ENCODE measurements around the gene UBE2D3. TPM values are rescaled to one million over a fixed set of nuclear protein-coding genes. Genes with fewer than 3 reads are reported as not detected.

The UBE2D3 gene
- total and polyA plus RNA-seq, 2 donors from 2014 or later: 173 to 262 TPM

- H3K36me3 ChIP-seq (ENCODE audit: control insufficient read depth in 2 of 3, insufficient read depth in 3 of 3, low read length in 3 of 3): no peaks in the 10 kb centered on the region
- DNase-seq: no peak
- peaks cover 0 to 40% (median 9%) of the 10 kb centered on the region in 3 donors for H3K4me1 ChIP-seq (ENCODE audit: control insufficient read depth in 2 of 3, insufficient read depth in 2 of 3, low read depth in 1 of 3, low read length in 3 of 3)
- H3K27me3 ChIP-seq (ENCODE audit: control insufficient read depth, insufficient read depth, low read length): no peaks in the 10 kb centered on the region
- no peaks in the 10 kb centered on the region for H3K9me3 ChIP-seq (ENCODE audit: control insufficient read depth in 2 of 3, insufficient read depth in 1 of 3, low read length in 3 of 3)
- no peak for FAIRE-seq
- H3K4me3 ChIP-seq (ENCODE audit: low read length in 3 of 3): no peak overlapping the region
- intact Hi-C loops (cut with DNase I): no loop called here
- no peak overlapping the region for H3K9ac ChIP-seq (ENCODE audit: low read length in 3 of 3)
- H3K27ac ChIP-seq (ENCODE audit: low read depth in 2 of 2, low read length in 2 of 2): no peak overlapping the region
- no peak for TF ChIP-seq CTCF (IDR thresholded peaks at IDR 0.05; ENCODE audit: borderline replicate concordance, extremely low read depth, insufficient read depth)
Observed at GRCh38 chr4:102809691-102810090, 17.7 kb downstream of the UBE2D3 start.

- Histone ChIP-seq H3K36me3 (ENCODE audit: control insufficient read depth in 2 of 3, insufficient read depth in 3 of 3, low read length in 3 of 3) (no peaks in the 10 kb centered on the region), H3K9ac (ENCODE audit: low read length in 3 of 3) (no peak overlapping the region), H3K27ac (ENCODE audit: low read depth in 2 of 2, low read length in 2 of 2) (no peak overlapping the region), H3K9me3 (ENCODE audit: control insufficient read depth in 2 of 3, insufficient read depth in 1 of 3, low read length in 3 of 3) (no peaks in the 10 kb centered on the region), H3K4me3 (ENCODE audit: low read length in 3 of 3) (no peak overlapping the region), H3K27me3 (ENCODE audit: control insufficient read depth, insufficient read depth, low read length) (no peaks in the 10 kb centered on the region), H3K4me1 (ENCODE audit: control insufficient read depth in 2 of 3, insufficient read depth in 2 of 3, low read depth in 1 of 3, low read length in 3 of 3) (peaks cover 0 to 40% (median 9%) of the 10 kb centered on the region in 3 donors)
- DNase-seq (no peak), FAIRE-seq (no peak)
- TF ChIP-seq CTCF (IDR thresholded peaks at IDR 0.05; ENCODE audit: borderline replicate concordance, extremely low read depth, insufficient read depth): no peak
- intact Hi-C loops (cut with DNase I): no loop called here
Observed at GRCh38 chr4:102809190-102809589, 18.2 kb downstream of the UBE2D3 start.

GRCh38 chr4:102808009-102808408 is 19.3 kb downstream of the UBE2D3 start:
- H3K4me3 ChIP-seq (ENCODE audit: low read length in 3 of 3): no peak overlapping the region
- intact Hi-C loops (cut with DNase I): no loop called here
- H3K4me1 ChIP-seq (ENCODE audit: control insufficient read depth in 2 of 3, insufficient read depth in 2 of 3, low read depth in 1 of 3, low read length in 3 of 3): peaks cover 0 to 29% (median 9%) of the 10 kb centered on the region in 3 donors
- FAIRE-seq (no peak), DNase-seq (no peak)
- H3K27ac ChIP-seq (ENCODE audit: low read depth in 2 of 2, low read length in 2 of 2): no peak overlapping the region
- peaks cover 0 to 4% (median 0%) of the 10 kb centered on the region in 3 donors for H3K36me3 ChIP-seq (ENCODE audit: control insufficient read depth in 2 of 3, insufficient read depth in 3 of 3, low read length in 3 of 3)
- no peaks in the 10 kb centered on the region for H3K27me3 ChIP-seq (ENCODE audit: control insufficient read depth, insufficient read depth, low read length)
- no peaks in the 10 kb centered on the region for H3K9me3 ChIP-seq (ENCODE audit: control insufficient read depth in 2 of 3, insufficient read depth in 1 of 3, low read length in 3 of 3)
- no peak overlapping the region for H3K9ac ChIP-seq (ENCODE audit: low read length in 3 of 3)
- no peak for TF ChIP-seq CTCF (IDR thresholded peaks at IDR 0.05; ENCODE audit: borderline replicate concordance, extremely low read depth, insufficient read depth)

- intact Hi-C loops (cut with DNase I): no loop called here
Observed at GRCh38 chr4:102807345-102807744, 20.0 kb downstream of the UBE2D3 start.

More at GRCh38 chr4:102807345-102807744, 20.0 kb downstream of the UBE2D3 start:
- Histone ChIP-seq H3K4me1 (ENCODE audit: control insufficient read depth in 2 of 3, insufficient read depth in 2 of 3, low read depth in 1 of 3, low read length in 3 of 3) (peaks cover 0 to 23% (median 9%) of the 10 kb centered on the region in 3 donors), H3K9me3 (ENCODE audit: control insufficient read depth in 2 of 3, insufficient read depth in 1 of 3, low read length in 3 of 3) (no peaks in the 10 kb centered on the region), H3K36me3 (ENCODE audit: control insufficient read depth in 2 of 3, insufficient read depth in 3 of 3, low read length in 3 of 3) (peaks cover under 1 to 8% (median 2%) of the 10 kb centered on the region in 3 donors), H3K27me3 (ENCODE audit: control insufficient read depth, insufficient read depth, low read length) (no peaks in the 10 kb centered on the region), H3K4me3 (ENCODE audit: low read length in 3 of 3) (peak overlapping the region in 1 of 3 donors; percentile 15), H3K9ac (ENCODE audit: low read length in 3 of 3) (no peak overlapping the region), H3K27ac (ENCODE audit: low read depth in 2 of 2, low read length in 2 of 2) (peak overlapping the region in 1 of 2 donors; percentile 36)
- no peak for DNase-seq
- no peak for TF ChIP-seq CTCF (IDR thresholded peaks at IDR 0.05; ENCODE audit: borderline replicate concordance, extremely low read depth, insufficient read depth)
- FAIRE-seq: peak; percentile 95

Measured in kidney (tissue), 14 donors.